ENCODE data around the gene EREG. TPM values are rescaled to one million over a fixed set of nuclear protein-coding genes. Genes with fewer than 3 reads are reported as not detected.

The EREG gene
- total RNA-seq, 1 donor from 2014 or later: 0.30 TPM

DNA sequence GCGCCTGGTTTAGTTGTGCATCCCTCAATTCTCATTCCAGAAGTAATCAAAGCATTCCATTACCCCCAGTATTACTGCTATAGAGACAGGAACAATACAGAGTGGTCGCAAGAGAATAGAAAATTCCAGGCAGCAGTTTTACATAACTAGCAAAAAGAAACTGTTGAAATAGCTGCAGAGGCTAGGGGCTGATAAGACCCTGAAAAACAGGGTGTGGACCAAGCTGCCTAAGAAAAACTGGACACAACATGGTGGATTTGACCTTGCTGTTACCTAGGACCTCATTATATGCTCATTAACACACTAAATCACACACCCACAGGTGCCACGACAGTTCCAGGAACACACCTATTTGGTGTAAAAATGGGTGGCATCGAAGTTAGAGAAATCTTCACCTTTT is 41.3 kb upstream of the EREG start:
- Mint-ChIP-seq H3K9me3 (ENCODE audit: unreplicated experiment) (no peaks in the 10 kb centered on the region), H3K4me3 (ENCODE audit: unreplicated experiment) (no peak overlapping the region), H3K27me3 (ENCODE audit: low read depth, unreplicated experiment) (peaks cover 6% of the 10 kb centered on the region), H3K4me1 (ENCODE audit: low read depth, unreplicated experiment) (peaks cover 11% of the 10 kb centered on the region), H3K36me3 (ENCODE audit: low read depth, unreplicated experiment) (no peaks in the 10 kb centered on the region), H3K27ac (ENCODE audit: unreplicated experiment) (no peak overlapping the region)
- DNase-seq (ENCODE audit: low read depth) (no peak), FAIRE-seq (no peak)
- H3K4me2 ChIP-seq (ENCODE audit: low read length): no peak overlapping the region
- no peak overlapping the region for H3K9ac ChIP-seq (ENCODE audit: low read length)
- no peaks in the 10 kb centered on the region for H3K9me3 ChIP-seq (ENCODE audit: insufficient read depth, low read depth, low read length)
- no peaks in the 10 kb centered on the region for H3K27me3 ChIP-seq (ENCODE audit: insufficient read depth, low read length)
- no peak for TF ChIP-seq EZH2 (IDR thresholded peaks at IDR 0.05; ENCODE audit: insufficient read depth, low read length)
- TF ChIP-seq, protein P1, sequence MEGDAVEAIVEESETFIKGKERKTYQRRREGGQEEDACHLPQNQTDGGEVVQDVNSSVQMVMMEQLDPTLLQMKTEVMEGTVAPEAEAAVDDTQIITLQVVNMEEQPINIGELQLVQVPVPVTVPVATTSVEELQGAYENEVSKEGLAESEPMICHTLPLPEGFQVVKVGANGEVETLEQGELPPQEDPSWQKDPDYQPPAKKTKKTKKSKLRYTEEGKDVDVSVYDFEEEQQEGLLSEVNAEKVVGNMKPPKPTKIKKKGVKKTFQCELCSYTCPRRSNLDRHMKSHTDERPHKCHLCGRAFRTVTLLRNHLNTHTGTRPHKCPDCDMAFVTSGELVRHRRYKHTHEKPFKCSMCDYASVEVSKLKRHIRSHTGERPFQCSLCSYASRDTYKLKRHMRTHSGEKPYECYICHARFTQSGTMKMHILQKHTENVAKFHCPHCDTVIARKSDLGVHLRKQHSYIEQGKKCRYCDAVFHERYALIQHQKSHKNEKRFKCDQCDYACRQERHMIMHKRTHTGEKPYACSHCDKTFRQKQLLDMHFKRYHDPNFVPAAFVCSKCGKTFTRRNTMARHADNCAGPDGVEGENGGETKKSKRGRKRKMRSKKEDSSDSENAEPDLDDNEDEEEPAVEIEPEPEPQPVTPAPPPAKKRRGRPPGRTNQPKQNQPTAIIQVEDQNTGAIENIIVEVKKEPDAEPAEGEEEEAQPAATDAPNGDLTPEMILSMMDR (IDR thresholded peaks at IDR 0.05; ENCODE audit: insufficient read depth, low read depth, low read length): no peak
- no peak overlapping the region for H2AFZ ChIP-seq (ENCODE audit: low read depth, low read length)
- H4K20me1 ChIP-seq (ENCODE audit: insufficient read depth, low read length): no peaks in the 10 kb centered on the region
- H3K36me3 ChIP-seq (ENCODE audit: insufficient read depth, low read length): no peaks in the 10 kb centered on the region
- H3K27ac ChIP-seq (ENCODE audit: low read depth, low read length): no peak overlapping the region
- no peaks in the 10 kb centered on the region for H3K79me2 ChIP-seq (ENCODE audit: insufficient read depth, low read length)
- H3K4me1 ChIP-seq (ENCODE audit: insufficient read depth, low read length): peaks cover 4% of the 10 kb centered on the region
- H3K4me3 ChIP-seq (ENCODE audit: insufficient read depth, low read depth, low read length): no peak overlapping the region

DNA sequence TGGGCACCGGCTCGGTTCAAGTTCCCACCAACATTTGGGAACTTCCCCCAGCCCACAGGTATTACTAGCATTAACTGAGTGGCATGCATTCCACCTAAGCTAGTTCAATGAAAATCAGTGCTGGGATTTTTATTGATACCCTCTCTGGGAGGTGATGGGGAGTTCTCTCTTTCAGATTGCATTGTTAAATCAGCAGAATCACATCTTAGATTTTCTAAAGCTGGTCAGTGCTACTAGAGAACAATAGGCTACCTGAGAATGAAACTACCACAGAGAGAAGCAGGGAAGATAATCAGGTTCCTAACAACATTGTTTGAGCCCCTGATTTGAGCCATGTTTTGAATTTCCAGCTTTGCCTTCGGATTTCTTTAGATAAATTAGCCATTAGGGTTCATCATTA is 40.7 kb upstream of the EREG start:
- H3K4me3 Mint-ChIP-seq (ENCODE audit: unreplicated experiment): no peak overlapping the region
- Histone ChIP-seq H3K79me2 (ENCODE audit: insufficient read depth, low read length) (no peaks in the 10 kb centered on the region), H2AFZ (ENCODE audit: low read depth, low read length) (no peak overlapping the region), H3K27ac (ENCODE audit: low read depth, low read length) (no peak overlapping the region), H3K4me2 (ENCODE audit: low read length) (no peak overlapping the region), H3K4me3 (ENCODE audit: insufficient read depth, low read depth, low read length) (no peak overlapping the region), H4K20me1 (ENCODE audit: insufficient read depth, low read length) (no peaks in the 10 kb centered on the region), H3K27me3 (ENCODE audit: insufficient read depth, low read length) (no peaks in the 10 kb centered on the region), H3K36me3 (ENCODE audit: insufficient read depth, low read length) (no peaks in the 10 kb centered on the region), H3K9ac (ENCODE audit: low read length) (no peak overlapping the region), H3K9me3 (ENCODE audit: insufficient read depth, low read depth, low read length) (no peaks in the 10 kb centered on the region), H3K4me1 (ENCODE audit: insufficient read depth, low read length) (peaks cover 4% of the 10 kb centered on the region)
- H3K27ac Mint-ChIP-seq (ENCODE audit: unreplicated experiment): no peak overlapping the region
- H3K27me3 Mint-ChIP-seq (ENCODE audit: low read depth, unreplicated experiment): peaks cover 6% of the 10 kb centered on the region
- H3K4me1 Mint-ChIP-seq (ENCODE audit: low read depth, unreplicated experiment): peaks cover 11% of the 10 kb centered on the region
- no peaks in the 10 kb centered on the region for H3K36me3 Mint-ChIP-seq (ENCODE audit: low read depth, unreplicated experiment)
- no peak for TF ChIP-seq EZH2 (IDR thresholded peaks at IDR 0.05; ENCODE audit: insufficient read depth, low read length)
- TF ChIP-seq, protein P1 (IDR thresholded peaks at IDR 0.05; ENCODE audit: insufficient read depth, low read depth, low read length): no peak
- FAIRE-seq: no peak
- DNase-seq (ENCODE audit: low read depth): no peak
- H3K9me3 Mint-ChIP-seq (ENCODE audit: unreplicated experiment): no peaks in the 10 kb centered on the region

DNA sequence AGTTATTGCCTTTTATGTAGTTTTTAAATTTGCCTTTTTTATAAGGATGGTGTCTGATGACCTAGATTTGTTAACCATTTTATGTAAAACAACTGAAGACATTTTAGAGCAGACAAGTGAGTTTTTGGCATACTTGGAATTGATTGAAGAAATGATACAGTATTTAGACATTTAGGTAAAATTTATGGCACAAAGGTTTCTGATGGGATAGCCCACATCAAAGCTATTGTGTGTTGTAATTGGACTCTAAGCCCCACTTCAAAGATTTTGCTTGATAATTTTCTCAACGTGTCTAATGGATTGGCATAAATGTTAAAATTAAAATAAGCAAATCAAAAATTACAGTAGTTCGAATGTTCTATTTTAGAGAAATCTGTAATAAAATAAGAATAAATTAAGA is 39.1 kb upstream of the EREG start:
- H3K4me3 Mint-ChIP-seq (ENCODE audit: unreplicated experiment): no peak overlapping the region
- no peaks in the 10 kb centered on the region for H3K9me3 ChIP-seq (ENCODE audit: insufficient read depth, low read depth, low read length)
- no peaks in the 10 kb centered on the region for H3K27me3 ChIP-seq (ENCODE audit: insufficient read depth, low read length)
- DNase-seq (ENCODE audit: low read depth) (no peak), FAIRE-seq (no peak)
- H3K79me2 ChIP-seq (ENCODE audit: insufficient read depth, low read length): no peaks in the 10 kb centered on the region
- H4K20me1 ChIP-seq (ENCODE audit: insufficient read depth, low read length): no peaks in the 10 kb centered on the region
- H3K27me3 Mint-ChIP-seq (ENCODE audit: low read depth, unreplicated experiment): peaks cover 6% of the 10 kb centered on the region
- H3K9ac ChIP-seq (ENCODE audit: low read length): no peak overlapping the region
- peaks cover under 1% of the 10 kb centered on the region for H3K4me1 Mint-ChIP-seq (ENCODE audit: low read depth, unreplicated experiment)
- H3K9me3 Mint-ChIP-seq (ENCODE audit: unreplicated experiment): no peaks in the 10 kb centered on the region
- H3K4me2 ChIP-seq (ENCODE audit: low read length): no peak overlapping the region
- H3K36me3 ChIP-seq (ENCODE audit: insufficient read depth, low read length): no peaks in the 10 kb centered on the region
- no peak overlapping the region for H3K27ac Mint-ChIP-seq (ENCODE audit: unreplicated experiment)
- H3K4me1 ChIP-seq (ENCODE audit: insufficient read depth, low read length): peaks cover under 1% of the 10 kb centered on the region
- no peak for TF ChIP-seq EZH2 (IDR thresholded peaks at IDR 0.05; ENCODE audit: insufficient read depth, low read length)
- TF ChIP-seq, protein P1 (IDR thresholded peaks at IDR 0.05; ENCODE audit: insufficient read depth, low read depth, low read length): no peak
- no peak overlapping the region for H3K27ac ChIP-seq (ENCODE audit: low read depth, low read length)
- H3K36me3 Mint-ChIP-seq (ENCODE audit: low read depth, unreplicated experiment): no peaks in the 10 kb centered on the region
- no peak overlapping the region for H2AFZ ChIP-seq (ENCODE audit: low read depth, low read length)
- H3K4me3 ChIP-seq (ENCODE audit: insufficient read depth, low read depth, low read length): no peak overlapping the region

All from astrocyte (in vitro differentiated cells and primary cell).